Sigmoid colon (tissue), 7 donors: ENCODE results near the gene MZT1. TPM values are rescaled to one million over a fixed set of nuclear protein-coding genes. Genes with fewer than 3 reads are reported as not detected.

Source experiments
- DNase-seq: peaks from one replicate; pipeline ENCODE4 v3.0.0-alpha.2; 2019
- H3K27ac ChIP-seq, 4 donors: fragments of 200-600 bp; sonication (generic); one replicate each; pipeline ENCODE4 v1.5.1; 2016 to 2019; ENCODE audit warnings: mild to moderate bottlenecking in 1 of 4
- H3K27me3 ChIP-seq, 3 donors: fragments of 200-600 bp; sonication (generic); one replicate each; pipeline ENCODE4 v1.5.1; 2019; ENCODE audit warnings: mild to moderate bottlenecking in 1 of 3
- H3K36me3 ChIP-seq, 4 donors: fragments of 200-600 bp; sonication (generic); one replicate each; pipeline ENCODE4 v1.5.1; 2016 to 2019
- H3K4me1 ChIP-seq, 4 donors: fragments of 200-600 bp; sonication (generic); one replicate each; pipeline ENCODE4 v1.5.1; 2017 to 2019
- H3K4me3 ChIP-seq, 4 donors: fragments of 200-600 bp; sonication (generic); one replicate each; pipeline ENCODE4 v1.5.1; 2017 to 2019; ENCODE audit warnings: mild to moderate bottlenecking in 2 of 4, moderate library complexity in 1 of 4
- H3K9me3 ChIP-seq, 4 donors: fragments of 200-600 bp in 3 of 4; sonication (generic) in 3 of 4; one replicate each; pipeline versions ENCODE4 v1.5.1 to v1.6.1; 2013 to 2019
- CTCF ChIP-seq, 4 experiments: fragments of 450-650 bp in 3 of 4; fragments of 200-600 bp in 1 of 4; IDR thresholded peaks; one replicate each; pipeline ENCODE4 v1.5.1; 2016 to 2019; ENCODE audit warnings: antibody characterized with exemption in 4 of 4, mild to moderate bottlenecking in 3 of 4, moderate library complexity in 2 of 4
- EP300 ChIP-seq, 4 donors: sonication (generic); formaldehyde crosslinking; IDR thresholded peaks; one replicate each; pipeline ENCODE4 v1.6.1; 2017; ENCODE audit warnings: antibody characterized with exemption in 4 of 4
- POLR2A ChIP-seq, 2 donors: fragments of 450-650 bp; IDR thresholded peaks; one replicate each; pipeline ENCODE4 v1.6.1; 2016; ENCODE audit warnings: antibody characterized with exemption in 2 of 2, mild to moderate bottlenecking in 2 of 2, moderate library complexity in 2 of 2
- POLR2AphosphoS5 ChIP-seq, 4 donors: sonication (generic); formaldehyde crosslinking; IDR thresholded peaks; one replicate each; pipeline ENCODE4 v1.6.1; 2017; ENCODE audit warnings: antibody characterized with exemption in 4 of 4
- WGBS, 2 donors: extraction: QIAGEN DNeasy Blood & Tissue Kit; methylation state at CpG; one replicate each; pipeline ENCODE4 v1.1.7; 2013; 5-methylcytosine and 5-hydroxymethylcytosine counted together
- intact Hi-C: fragments of 100-400 bp; cut with DNase I; formaldehyde crosslinking; loops from one replicate; pipeline ENCODE4 v1.15.1; 2023
- polyA plus RNA-seq, 3 donors: library from polyadenylated mRNA; stranded (reverse); fragments of 200-250 nt; gene quantifications; one replicate each; pipeline ENCODE4 v1.2.3, GENCODE V29; 2013
- total RNA-seq, 4 donors: library from RNA; depleted of rRNA; stranded (reverse); fragments of >200 nt; gene quantifications; one replicate each; pipeline ENCODE4 v1.1.0, GENCODE V29; 2016
- donor health status: healthy with polysubstance abuse.
- donor health status: Bipolar disorder and iron deficiency.
- donor health status: healthy.

Gene MZT1
- total and polyA plus RNA-seq, 7 donors, result 4.2 to 12.8 (median 11.8) TPM

GRCh38 chr13:72694314-72694713 is 33.1 kb downstream of the MZT1 start:
- no peak for TF ChIP-seq POLR2A (IDR thresholded peaks at IDR 0.05)
- TF ChIP-seq CTCF (IDR thresholded peaks at IDR 0.05), result no peak
- TF ChIP-seq EP300 (IDR thresholded peaks at IDR 0.05), result no peak
- no peak for TF ChIP-seq POLR2AphosphoS5 (IDR thresholded peaks at IDR 0.05)
- intact Hi-C loops, result no loop called here
- 76 to 78% methylated on average over 8 of the region's 8 CpGs for WGBS, 2 donors
- H3K27me3 ChIP-seq, result no peaks in the 10 kb centered on the region
- no peak overlapping the region for H3K27ac ChIP-seq
- H3K36me3 ChIP-seq, result no peaks in the 10 kb centered on the region
- no peaks in the 10 kb centered on the region for H3K4me1 ChIP-seq
- no peaks in the 10 kb centered on the region for H3K9me3 ChIP-seq
- no peak overlapping the region for H3K4me3 ChIP-seq
- DNase-seq, result no peak

- Histone ChIP-seq H3K27ac (no peak overlapping the region), H3K36me3 (no peaks in the 10 kb centered on the region), H3K9me3 (no peaks in the 10 kb centered on the region), H3K4me3 (no peak overlapping the region), H3K4me1 (no peaks in the 10 kb centered on the region), H3K27me3 (no peaks in the 10 kb centered on the region)
- intact Hi-C loops, result no loop called here
- WGBS, 2 donors, result 84 to 87% methylated on average over 5 of the region's 5 CpGs
- TF ChIP-seq POLR2A (IDR thresholded peaks at IDR 0.05) (no peak), CTCF (IDR thresholded peaks at IDR 0.05) (no peak), EP300 (IDR thresholded peaks at IDR 0.05) (no peak), POLR2AphosphoS5 (IDR thresholded peaks at IDR 0.05) (no peak)
- no peak for DNase-seq
Measured at GRCh38 chr13:72693832-72694231, 33.6 kb downstream of the MZT1 start.

DNA sequence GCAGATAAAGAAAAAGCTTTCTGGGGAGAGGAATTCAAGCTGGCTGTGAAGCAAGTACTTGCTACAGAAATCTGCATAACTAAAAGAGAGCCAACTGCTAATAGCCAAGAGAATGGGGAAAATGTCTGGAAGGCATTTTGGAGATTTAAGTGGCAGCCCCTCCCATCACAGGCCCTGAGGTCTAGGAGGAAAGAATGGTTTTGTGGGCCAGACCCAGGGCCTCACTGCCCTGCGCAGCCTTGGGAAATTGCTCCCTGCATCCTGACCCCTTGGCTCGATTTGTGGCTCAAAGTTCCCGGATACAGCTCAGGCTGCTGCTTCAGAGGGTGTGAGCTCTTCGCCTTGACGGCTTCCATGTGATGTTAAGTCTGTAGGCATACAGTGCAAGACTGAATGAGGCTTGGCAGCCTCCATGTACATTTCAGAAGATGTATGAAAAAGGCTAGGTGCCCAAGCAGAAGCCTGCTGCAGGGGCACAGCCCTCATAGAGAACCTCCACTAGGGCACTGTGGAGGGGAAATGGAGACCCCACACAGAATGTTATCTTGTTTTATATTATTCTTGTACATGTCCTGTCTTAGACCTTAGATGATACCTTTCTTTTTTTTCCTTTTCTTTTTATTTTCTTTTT is 34.4 kb downstream of the MZT1 start:
- Histone ChIP-seq H3K9me3 (no peaks in the 10 kb centered on the region), H3K27me3 (no peaks in the 10 kb centered on the region), H3K4me1 (no peaks in the 10 kb centered on the region), H3K4me3 (no peak overlapping the region), H3K27ac (no peak overlapping the region), H3K36me3 (no peaks in the 10 kb centered on the region)
- TF ChIP-seq POLR2AphosphoS5 (IDR thresholded peaks at IDR 0.05) (no peak), EP300 (IDR thresholded peaks at IDR 0.05) (no peak), POLR2A (IDR thresholded peaks at IDR 0.05) (no peak), CTCF (IDR thresholded peaks at IDR 0.05) (no peak)
- intact Hi-C loops, result no loop called here
- DNase-seq, result no peak
- 78 to 85% methylated on average over 5 of the region's 5 CpGs for WGBS, 2 donors

- intact Hi-C loops, result no loop called here
- no peaks in the 10 kb centered on the region for H3K27me3 ChIP-seq
- no peaks in the 10 kb centered on the region for H3K36me3 ChIP-seq
- no peaks in the 10 kb centered on the region for H3K4me1 ChIP-seq
- no peak overlapping the region for H3K27ac ChIP-seq
- H3K9me3 ChIP-seq, result no peaks in the 10 kb centered on the region
- TF ChIP-seq EP300 (IDR thresholded peaks at IDR 0.05) (no peak), POLR2A (IDR thresholded peaks at IDR 0.05) (no peak), POLR2AphosphoS5 (IDR thresholded peaks at IDR 0.05) (no peak), CTCF (IDR thresholded peaks at IDR 0.05) (no peak)
- no peak overlapping the region for H3K4me3 ChIP-seq
- no peak for DNase-seq
Measured at GRCh38 chr13:72689181-72689696, 38.2 kb downstream of the MZT1 start.

- Histone ChIP-seq H3K9me3 (no peaks in the 10 kb centered on the region), H3K4me3 (no peak overlapping the region), H3K36me3 (no peaks in the 10 kb centered on the region), H3K4me1 (no peaks in the 10 kb centered on the region), H3K27me3 (no peaks in the 10 kb centered on the region), H3K27ac (no peak overlapping the region)
- intact Hi-C loops, result no loop called here
- no peak for DNase-seq
- TF ChIP-seq POLR2AphosphoS5 (IDR thresholded peaks at IDR 0.05), result no peak
- TF ChIP-seq CTCF (IDR thresholded peaks at IDR 0.05), result no peak
- no peak for TF ChIP-seq EP300 (IDR thresholded peaks at IDR 0.05)
- TF ChIP-seq POLR2A (IDR thresholded peaks at IDR 0.05), result no peak
- 65 to 84% methylated on average over 3 of the region's 3 CpGs for WGBS, 2 donors
Measured at GRCh38 chr13:72686766-72687165, 40.7 kb downstream of the MZT1 start.
